ELR (cell line): ENCODE results near the gene FOLH1.
"Not testable (repeated sequence)": the region's sequence is repeated elsewhere in the genome, so short reads cannot be mapped to it uniquely, and the experiment has no call there.

Experiments used
- DNase-seq: peaks from one replicate; pipeline ENCODE4 v3.0.0-alpha.2; 2015; ENCODE audit warnings: low read depth

Gene FOLH1

GRCh38 chr11:49177936-49178335 is 30.5 kb downstream of the FOLH1 start:
- DNase-seq = not testable (repeated sequence)

- DNase-seq = not testable (repeated sequence)
Measured at GRCh38 chr11:49175378-49175777, 33.0 kb downstream of the FOLH1 start.

GRCh38 chr11:49174691-49175366 is 33.6 kb downstream of the FOLH1 start:
- not testable (repeated sequence) for DNase-seq

- DNase-seq = not testable (repeated sequence)
Measured at GRCh38 chr11:49171613-49172012, 36.8 kb downstream of the FOLH1 start.

GRCh38 chr11:49169579-49169978 is 38.8 kb downstream of the FOLH1 start:
- DNase-seq = not testable (repeated sequence)

- not testable (repeated sequence) for DNase-seq
Measured at GRCh38 chr11:49168992-49169391, 39.4 kb downstream of the FOLH1 start.

- no peak for DNase-seq
Measured at GRCh38 chr11:49151211-49151610, 57.2 kb downstream of the FOLH1 start.

GRCh38 chr11:49102356-49102755 is 106.0 kb downstream of the FOLH1 start:
- not testable (repeated sequence) for DNase-seq
